GM18951 (cell line): Measurements from ENCODE around the gene ZRANB1.

Source experiments
- POLR2A ChIP-seq: IDR thresholded peaks from 4 replicates; pipeline ENCODE4 v1.6.1; 2011; ENCODE audit warnings: mild to moderate bottlenecking; ENCODE audit not compliant: insufficient read length, insufficient read depth; ENCODE audit errors: extremely low read depth
- in situ Hi-C: fragments of 300-500 bp; cut with MboI; formaldehyde crosslinking; loops from one replicate; pipeline ENCODE4 v1.12.0; 2022; ENCODE audit warnings: low sequenced_read_pairs, mixed read lengths, inconsistent platforms; ENCODE audit not compliant: unreplicated experiment

ZRANB1 gene

GRCh38 chr10:124942317-124943169 lies 620 bp downstream of the ZRANB1 start:
- in situ Hi-C loops: no loop called here
- TF ChIP-seq POLR2A: no peak

GRCh38 chr10:124943301-124944092 lies 1.6 kb downstream of the ZRANB1 start:
- in situ Hi-C loops: no loop called here

GRCh38 chr10:124944982-124945381 lies 3.1 kb downstream of the ZRANB1 start:
- TF ChIP-seq POLR2A: no peak
- in situ Hi-C loops: no loop called here

More at GRCh38 chr10:124943301-124944092, 1.6 kb downstream of the ZRANB1 start:
- TF ChIP-seq POLR2A: no peak

GRCh38 chr10:124946945-124947344 lies 5.0 kb downstream of the ZRANB1 start:
- TF ChIP-seq POLR2A: no peak
- in situ Hi-C loops: no loop called here

- TF ChIP-seq POLR2A: no peak
- in situ Hi-C loops: no loop called here
Measured at GRCh38 chr10:124949543-124949942, 7.6 kb downstream of the ZRANB1 start.

GRCh38 chr10:124952123-124952522 lies 10.2 kb downstream of the ZRANB1 start:
- no peak for TF ChIP-seq POLR2A

GRCh38 chr10:124953421-124953820 lies 11.5 kb downstream of the ZRANB1 start:
- no peak for TF ChIP-seq POLR2A
- in situ Hi-C loops: no loop called here

More at GRCh38 chr10:124952123-124952522, 10.2 kb downstream of the ZRANB1 start:
- in situ Hi-C loops: no loop called here

GRCh38 chr10:124955243-124955642 lies 13.3 kb downstream of the ZRANB1 start:
- TF ChIP-seq POLR2A: no peak
- in situ Hi-C loops: no loop called here

GRCh38 chr10:124955868-124956267 lies 13.9 kb downstream of the ZRANB1 start:
- TF ChIP-seq POLR2A: no peak
- in situ Hi-C loops: no loop called here

- in situ Hi-C loops: no loop called here
- no peak for TF ChIP-seq POLR2A
Measured at GRCh38 chr10:124956764-124957163, 14.8 kb downstream of the ZRANB1 start.

GRCh38 chr10:124957404-124957947 lies 15.6 kb downstream of the ZRANB1 start:
- in situ Hi-C loops: no loop called here
- no peak for TF ChIP-seq POLR2A

- in situ Hi-C loops: no loop called here
- TF ChIP-seq POLR2A: no peak
Measured at GRCh38 chr10:124959564-124959963, 17.6 kb downstream of the ZRANB1 start.

GRCh38 chr10:124961248-124961570 lies 19.3 kb downstream of the ZRANB1 start:
- no peak for TF ChIP-seq POLR2A
- in situ Hi-C loops: no loop called here
